NCI-H524 treated with DMSO at 0.1 percent for 48 hours (cell line): ENCODE measurements around the gene SH3GLB2.
"Not testable (repeated sequence)": the region's sequence is repeated elsewhere in the genome, so short reads cannot be mapped to it uniquely, and the experiment has no call there.

Experiments used
- DNase-seq: peaks from one replicate; lab custom pipeline; 2025; lab: John Stamatoyannopoulos, UW

Gene SH3GLB2

GRCh38 chr9:129014608-129015007 is 13.5 kb downstream of the SH3GLB2 start:
- DNase-seq, result no peak

- no peak for DNase-seq
These were observed 14.0 kb downstream of the SH3GLB2 start for GRCh38 chr9:129014124-129014523.

- no peak for DNase-seq
These were observed 14.5 kb downstream of the SH3GLB2 start for GRCh38 chr9:129013674-129014073.

- DNase-seq, result no peak
These were observed 15.2 kb downstream of the SH3GLB2 start for GRCh38 chr9:129012893-129013448.

- DNase-seq, result no peak
These were observed 15.8 kb downstream of the SH3GLB2 start for GRCh38 chr9:129012343-129012742.

GRCh38 chr9:129011761-129012181 is 16.4 kb downstream of the SH3GLB2 start:
- no peak for DNase-seq

GRCh38 chr9:129011170-129011569 is 17.0 kb downstream of the SH3GLB2 start:
- DNase-seq, result no peak

- no peak for DNase-seq
These were observed 17.7 kb downstream of the SH3GLB2 start for GRCh38 chr9:129010267-129010975.

GRCh38 chr9:129009584-129010141 is 18.5 kb downstream of the SH3GLB2 start:
- no peak for DNase-seq

GRCh38 chr9:129008986-129009583 is 19.0 kb downstream of the SH3GLB2 start:
- DNase-seq, result no peak

GRCh38 chr9:129008469-129008965 is 19.6 kb downstream of the SH3GLB2 start:
- no peak for DNase-seq

GRCh38 chr9:129007766-129008468 is 20.2 kb downstream of the SH3GLB2 start:
- DNase-seq, result no peak

- DNase-seq, result no peak
These were observed 20.9 kb downstream of the SH3GLB2 start for GRCh38 chr9:129007035-129007765.

- DNase-seq, result peak; percentile 7
These were observed 21.6 kb downstream of the SH3GLB2 start for GRCh38 chr9:129006328-129007034.

- DNase-seq, result no peak
These were observed 22.7 kb downstream of the SH3GLB2 start for GRCh38 chr9:129005336-129005997.

GRCh38 chr9:129004173-129004572 is 24.0 kb downstream of the SH3GLB2 start:
- DNase-seq, result not testable (repeated sequence)

- DNase-seq, result no peak
These were observed 25.1 kb downstream of the SH3GLB2 start for GRCh38 chr9:129002992-129003391.

GRCh38 chr9:129001504-129002325 is 26.4 kb downstream of the SH3GLB2 start:
- DNase-seq, result no peak

GRCh38 chr9:128999581-129000206 is 28.4 kb downstream of the SH3GLB2 start:
- DNase-seq, result no peak
